Upper lobe of left lung (tissue), 4 donors: ENCODE data around the gene ZCCHC7.

ENCODE experiments used
- CTCF ChIP-seq, 6 experiments: fragments of 450-650 bp in 4 of 6; fragments of 200-600 bp in 2 of 6; sonication (generic) in 2 of 6; IDR thresholded peaks; one replicate each; pipeline ENCODE4 v1.5.1; 2016 to 2019; ENCODE audit warnings: antibody characterized with exemption in 6 of 6
- EP300 ChIP-seq, 4 donors: sonication (generic); formaldehyde crosslinking; IDR thresholded peaks; one replicate each; pipeline ENCODE4 v1.5.1; 2017; ENCODE audit warnings: antibody characterized with exemption in 4 of 4, control low read depth in 2 of 4
- POLR2A ChIP-seq, 4 donors: fragments of 450-650 bp; IDR thresholded peaks; one replicate each; pipeline ENCODE4 v1.5.1; 2016 to 2017; ENCODE audit warnings: antibody characterized with exemption in 4 of 4, mild to moderate bottlenecking in 2 of 4
- POLR2AphosphoS5 ChIP-seq, 2 donors: sonication (generic); formaldehyde crosslinking; IDR thresholded peaks; one replicate each; pipeline ENCODE4 v1.5.1; 2017; ENCODE audit warnings: antibody characterized with exemption in 2 of 2

GRCh38 chr9:37198831-37199230, 78.5 kb downstream of the ZCCHC7 start:
- no peak for TF ChIP-seq CTCF (IDR thresholded peaks at IDR 0.05)
- no peak for TF ChIP-seq POLR2AphosphoS5 (IDR thresholded peaks at IDR 0.05)
- no peak for TF ChIP-seq POLR2A (IDR thresholded peaks at IDR 0.05)
- TF ChIP-seq EP300 (IDR thresholded peaks at IDR 0.05) = no peak
